Activated T-cell treated with anti-CD3 and anti-CD28 coated beads, Interleukin-2, amount 50 U/mL, for 1 hour (primary cell): Measurements from ENCODE around the gene DIAPH2.
"Not testable (repeated sequence)": the region's sequence is repeated elsewhere in the genome, so short reads cannot be mapped to it uniquely, and the experiment has no call there.

Source experiments
- DNase-seq: peaks from one replicate; pipeline ENCODE4 v3.0.0-alpha.2; 2020

Gene DIAPH2

DNA sequence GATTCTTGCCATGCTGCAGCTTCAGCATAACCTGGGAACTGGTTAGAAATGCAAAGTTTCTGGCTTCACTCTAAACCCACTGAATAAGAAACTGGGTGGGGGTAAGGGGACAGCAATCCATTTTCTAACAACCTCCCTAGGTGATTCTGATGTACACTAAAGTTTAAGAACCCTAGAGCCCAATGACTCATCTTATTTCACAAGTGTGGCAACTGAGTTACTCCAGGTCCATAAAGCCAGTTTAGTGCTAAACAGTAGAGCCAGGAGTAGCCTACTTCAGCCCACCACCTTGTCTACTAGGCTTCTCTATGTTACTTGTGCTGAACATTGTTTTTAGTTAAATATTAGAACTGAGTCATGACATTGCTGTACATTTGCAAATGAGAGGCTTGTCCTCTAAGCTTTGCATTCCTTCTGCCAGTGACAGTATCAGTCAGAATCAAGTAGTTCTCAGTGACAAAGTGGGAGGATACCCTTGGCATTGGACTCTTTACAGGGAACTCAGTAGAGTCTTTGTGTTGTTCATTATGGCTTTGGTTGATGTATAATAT is 717.0 kb downstream of the DIAPH2 start:
- no peak for DNase-seq

DNA sequence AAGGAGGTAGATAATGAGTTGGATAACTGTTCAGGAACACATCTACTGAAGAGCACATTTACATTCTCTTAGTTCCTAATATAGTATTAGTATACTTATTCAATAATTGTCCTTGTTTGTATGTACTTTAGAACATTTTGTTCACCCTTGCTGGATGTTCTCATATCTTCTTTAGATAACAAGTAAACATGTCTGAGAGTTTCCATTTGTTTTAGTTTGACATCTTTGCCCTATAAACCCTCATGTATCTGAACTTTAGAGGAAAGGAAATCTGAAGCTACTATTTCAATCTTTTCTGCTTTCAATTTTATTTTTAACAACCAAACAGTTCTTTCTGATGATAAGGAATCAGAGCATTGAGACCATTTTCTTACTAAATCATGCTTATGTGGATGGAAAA is 717.7 kb downstream of the DIAPH2 start:
- no peak for DNase-seq

DNA sequence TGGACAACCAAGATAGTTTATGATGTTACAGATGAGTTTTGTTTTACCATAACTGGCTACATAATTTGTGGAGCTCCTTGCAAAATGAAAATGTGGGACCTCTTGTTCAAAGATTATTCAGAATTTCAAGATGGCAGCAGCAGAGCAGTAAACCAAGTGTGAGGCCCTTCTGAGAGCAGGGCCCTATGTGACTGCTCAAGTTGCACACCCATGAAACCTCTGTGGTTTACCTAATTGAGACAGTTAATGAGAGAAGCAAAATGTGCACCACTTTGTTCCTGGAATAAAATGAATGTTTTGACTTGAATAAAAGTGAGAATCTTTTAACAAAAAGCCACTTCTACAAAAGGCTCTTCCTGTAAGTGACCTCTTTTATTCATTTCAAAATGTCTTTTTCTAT is 718.3 kb downstream of the DIAPH2 start:
- DNase-seq: no peak

DNA sequence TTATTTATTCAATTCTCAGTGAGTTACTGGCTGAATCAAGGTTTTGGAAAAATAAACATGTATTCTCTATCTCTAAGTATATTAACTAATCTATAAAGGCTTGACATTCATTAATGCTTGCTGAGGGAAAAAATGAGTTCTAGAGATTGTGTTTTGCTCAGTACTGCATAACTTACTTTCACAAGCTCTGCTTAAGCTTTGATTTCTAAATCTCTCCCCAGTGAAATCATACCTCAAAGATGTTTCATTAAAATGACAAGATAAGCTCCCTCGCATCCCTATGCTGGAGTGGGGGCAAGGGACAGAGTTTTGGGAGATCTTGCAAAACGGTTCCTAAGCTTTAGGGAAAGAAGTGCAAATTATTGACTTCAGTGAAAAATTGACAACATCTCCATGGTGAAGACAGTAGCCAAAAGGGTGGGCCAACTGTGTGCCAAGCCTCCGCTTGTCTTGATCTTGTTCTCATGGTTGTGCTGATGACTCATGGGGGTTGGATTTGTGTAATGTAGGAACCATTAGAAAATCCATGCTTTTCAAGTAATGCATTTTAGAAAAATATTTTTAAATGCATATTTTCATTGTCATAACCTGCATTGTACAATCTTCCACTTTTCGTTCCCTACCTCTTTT is 720.5 kb downstream of the DIAPH2 start:
- DNase-seq: no peak

DNA sequence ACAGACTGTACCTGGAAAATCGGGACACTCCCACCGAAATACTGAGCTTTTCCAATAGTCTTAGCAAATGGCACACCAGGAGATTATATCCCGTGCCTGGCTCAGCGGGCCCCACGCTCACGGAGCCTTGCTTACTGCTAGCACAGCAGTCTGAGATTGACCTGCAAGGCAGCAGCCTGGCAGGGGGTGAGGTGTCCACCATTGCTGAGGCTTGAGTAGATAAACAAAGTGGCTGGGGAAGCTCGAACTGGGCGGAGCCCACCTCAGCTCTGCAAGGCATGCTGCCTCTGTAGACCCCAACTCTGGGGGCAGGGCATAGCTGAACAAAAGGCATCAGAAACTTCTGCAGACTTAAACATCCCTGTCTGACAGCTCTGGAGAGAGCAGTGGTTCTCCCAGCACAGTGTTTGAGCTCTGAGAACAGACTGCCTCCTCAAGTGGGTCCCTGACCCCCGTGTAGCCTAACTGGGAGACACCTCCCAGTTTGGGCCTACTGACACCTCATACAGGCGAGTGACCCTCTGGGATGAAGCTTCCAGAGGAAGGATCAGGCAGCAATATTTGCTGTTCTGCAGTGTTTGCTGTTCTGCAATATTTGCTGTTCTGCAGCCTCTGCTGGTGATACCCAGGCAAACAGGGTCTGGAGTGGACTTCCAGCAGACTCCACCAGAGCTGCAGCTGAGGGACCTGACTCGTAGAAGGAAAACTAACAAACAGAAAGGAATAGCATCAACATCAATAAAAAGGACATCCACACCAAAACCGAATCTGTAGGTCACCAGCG is 725.2 kb downstream of the DIAPH2 start:
- not testable (repeated sequence) for DNase-seq

DNA sequence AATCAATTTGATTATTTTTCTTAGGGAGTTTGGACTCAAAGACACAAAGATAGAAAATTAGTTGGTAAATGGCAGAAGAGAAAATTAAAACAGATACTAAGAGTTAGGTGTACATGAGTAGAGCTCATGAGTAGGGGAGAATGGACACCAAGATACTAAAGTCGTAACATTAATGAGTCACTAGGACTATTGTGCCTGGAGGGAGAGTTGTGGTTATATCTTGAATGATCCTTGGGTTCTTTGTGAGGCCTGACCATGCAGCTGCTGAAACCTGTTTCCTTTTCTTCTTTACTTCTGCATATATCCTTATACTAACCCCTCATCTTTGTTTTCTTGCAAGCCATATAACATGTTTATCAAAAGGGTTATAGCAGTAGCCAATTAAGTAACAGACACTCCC is 731.8 kb downstream of the DIAPH2 start:
- DNase-seq: no peak

DNA sequence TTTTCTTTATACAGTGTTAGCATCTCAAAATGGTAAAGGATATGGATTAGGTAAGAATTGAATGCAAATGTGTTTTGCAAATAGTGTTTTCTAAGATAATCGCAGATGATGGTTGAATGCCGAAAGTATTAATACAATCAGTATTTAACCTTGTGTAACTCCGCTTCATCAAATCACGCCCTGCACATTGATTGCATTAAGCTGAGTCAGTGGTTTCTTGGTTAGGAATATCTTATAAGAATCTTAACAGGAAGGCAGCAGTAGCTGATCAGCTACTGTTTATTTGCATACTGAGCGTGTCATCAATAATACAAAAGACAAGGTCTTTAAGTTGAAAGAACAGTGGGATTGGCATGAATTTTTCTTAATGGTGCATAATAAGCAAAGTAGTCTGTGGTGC is 744.5 kb downstream of the DIAPH2 start:
- DNase-seq: no peak

DNA sequence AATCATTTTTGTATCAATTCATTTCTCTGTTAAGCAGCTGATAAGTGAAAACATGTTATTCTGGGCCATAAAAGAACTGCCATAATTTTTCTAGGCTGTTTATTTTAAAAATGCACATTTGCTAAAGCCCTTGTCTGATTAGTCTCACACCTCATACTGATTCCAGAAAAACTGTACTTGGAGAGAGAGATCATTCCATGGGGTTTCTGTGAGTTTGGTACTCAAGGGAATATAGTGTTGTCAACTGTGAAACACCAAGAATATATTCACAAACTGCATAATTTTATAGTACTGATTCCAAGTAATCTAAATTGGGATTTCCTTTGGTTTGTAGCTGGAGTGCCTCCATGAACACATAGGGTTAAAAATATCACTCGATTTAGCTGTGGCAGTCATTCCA is 746.6 kb downstream of the DIAPH2 start:
- DNase-seq: no peak

DNA sequence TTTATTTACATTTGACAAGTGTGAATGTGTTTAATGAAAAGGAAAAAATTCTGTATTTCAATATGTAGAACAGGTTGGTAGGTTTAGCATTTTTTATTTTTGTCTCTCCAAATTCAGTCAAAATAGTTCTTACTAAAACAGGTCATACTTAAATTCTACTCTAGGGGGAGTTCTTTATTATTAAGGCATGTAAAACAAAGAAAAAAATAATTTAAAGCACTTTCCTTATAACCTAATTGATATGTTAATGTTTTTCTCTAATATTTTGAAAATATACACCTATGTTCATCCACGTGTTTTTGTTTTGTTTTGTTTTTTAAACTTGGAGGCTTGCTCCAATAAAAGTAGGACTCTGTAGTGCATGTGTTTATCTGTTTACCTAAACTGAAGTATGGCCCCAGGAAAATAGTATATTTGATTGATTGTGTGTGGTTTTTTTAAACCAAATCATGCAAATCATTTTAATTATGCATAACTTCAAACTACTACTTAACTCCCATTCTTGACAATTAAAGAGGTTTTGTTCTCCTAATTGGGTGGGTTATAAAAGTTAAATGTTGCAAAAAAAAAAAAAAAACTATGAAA is 761.7 kb downstream of the DIAPH2 start:
- no peak for DNase-seq

DNA sequence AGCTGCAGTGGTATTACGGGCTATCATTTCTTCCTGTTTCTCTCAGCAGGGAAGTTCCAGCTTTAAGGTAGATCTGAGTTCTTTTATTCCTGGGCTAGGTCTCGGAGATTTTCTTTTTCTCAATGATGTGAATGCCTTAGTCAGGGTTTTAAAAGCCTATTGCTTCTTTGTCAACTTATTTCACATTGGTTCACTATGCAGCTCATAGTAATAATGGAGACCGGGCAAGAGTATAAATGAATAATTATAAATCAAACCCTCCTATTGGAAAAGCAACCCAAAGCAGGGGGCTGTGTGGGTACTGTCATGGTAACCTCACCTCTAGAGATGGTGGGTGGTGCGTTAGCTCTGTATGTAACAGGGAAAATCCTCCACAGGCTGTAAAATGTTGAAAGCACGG is 762.7 kb downstream of the DIAPH2 start:
- no peak for DNase-seq

DNA sequence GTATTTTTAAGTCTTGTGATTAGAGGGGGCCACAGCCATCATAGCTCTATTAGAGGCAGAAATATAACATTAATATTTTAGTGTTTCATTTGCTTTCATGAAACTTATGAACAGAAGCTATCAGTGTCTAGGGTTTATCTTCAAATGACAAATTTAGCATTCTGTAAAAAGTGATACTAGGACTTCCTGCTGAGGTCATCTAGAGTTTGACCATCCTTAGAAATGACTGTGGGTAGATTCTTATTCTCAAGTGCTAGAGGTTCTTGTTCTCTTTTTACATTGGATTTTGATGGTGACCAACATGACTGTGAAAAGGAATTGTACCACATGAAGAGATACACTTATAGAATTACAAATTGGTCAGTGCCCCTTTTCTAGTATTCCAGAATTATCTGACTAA is 767.6 kb downstream of the DIAPH2 start:
- no peak for DNase-seq

DNA sequence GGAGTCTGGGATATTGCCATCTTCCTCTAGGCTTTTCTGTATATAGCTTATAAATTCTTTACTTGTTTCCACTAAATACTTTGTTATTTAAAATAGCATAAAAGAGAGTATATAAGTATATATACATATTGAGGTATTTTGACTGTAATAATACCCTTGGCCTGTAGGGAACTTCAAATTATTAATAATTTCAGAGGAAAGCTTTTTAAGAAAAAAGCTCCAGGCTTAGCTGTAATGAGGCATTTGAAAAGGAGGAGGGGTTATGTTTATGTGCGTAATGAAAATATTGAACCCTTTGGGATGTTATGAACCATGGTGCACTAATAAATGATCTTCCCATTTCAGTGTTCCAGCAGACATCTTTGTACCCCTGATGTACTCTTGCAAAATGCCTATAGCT is 777.1 kb downstream of the DIAPH2 start:
- DNase-seq: no peak

DNA sequence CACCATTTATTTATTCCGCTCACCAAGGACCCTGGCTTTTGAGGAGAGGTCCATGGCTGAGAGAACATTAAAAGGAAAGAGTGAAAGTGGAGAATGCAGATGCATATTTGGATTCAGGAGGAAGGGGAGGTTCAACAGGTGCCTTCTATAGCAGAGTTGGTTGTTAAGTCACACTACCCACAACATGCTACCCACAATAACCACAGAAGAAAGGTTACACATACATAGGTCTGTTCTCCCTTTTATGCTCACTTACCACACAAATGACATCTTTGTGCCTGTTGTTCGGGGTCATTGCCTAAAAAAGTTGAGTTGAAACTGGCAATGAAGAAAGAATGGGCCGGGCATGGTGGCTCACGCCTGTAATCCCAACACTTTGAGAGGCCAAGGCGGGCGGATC is 786.4 kb downstream of the DIAPH2 start:
- DNase-seq: no peak

DNA sequence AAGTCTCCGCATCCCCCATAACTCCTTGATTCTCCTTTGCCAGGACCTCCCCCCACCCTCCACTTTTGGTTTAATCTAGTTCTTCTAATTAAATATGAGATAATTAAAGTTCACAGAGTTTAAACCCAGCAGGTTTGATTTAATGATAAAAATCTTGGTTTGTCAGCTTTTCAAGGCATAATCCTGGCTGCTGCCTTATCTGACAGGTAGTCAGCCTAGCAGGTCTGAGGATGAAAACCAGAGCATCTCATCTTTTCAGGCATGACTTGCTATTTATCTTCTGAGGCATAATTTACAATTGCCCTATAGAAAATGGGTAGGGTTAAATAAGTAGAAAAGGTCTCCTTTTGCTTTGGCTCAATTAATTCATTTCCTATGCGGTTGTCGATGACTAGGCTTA is 790.3 kb downstream of the DIAPH2 start:
- no peak for DNase-seq

DNA sequence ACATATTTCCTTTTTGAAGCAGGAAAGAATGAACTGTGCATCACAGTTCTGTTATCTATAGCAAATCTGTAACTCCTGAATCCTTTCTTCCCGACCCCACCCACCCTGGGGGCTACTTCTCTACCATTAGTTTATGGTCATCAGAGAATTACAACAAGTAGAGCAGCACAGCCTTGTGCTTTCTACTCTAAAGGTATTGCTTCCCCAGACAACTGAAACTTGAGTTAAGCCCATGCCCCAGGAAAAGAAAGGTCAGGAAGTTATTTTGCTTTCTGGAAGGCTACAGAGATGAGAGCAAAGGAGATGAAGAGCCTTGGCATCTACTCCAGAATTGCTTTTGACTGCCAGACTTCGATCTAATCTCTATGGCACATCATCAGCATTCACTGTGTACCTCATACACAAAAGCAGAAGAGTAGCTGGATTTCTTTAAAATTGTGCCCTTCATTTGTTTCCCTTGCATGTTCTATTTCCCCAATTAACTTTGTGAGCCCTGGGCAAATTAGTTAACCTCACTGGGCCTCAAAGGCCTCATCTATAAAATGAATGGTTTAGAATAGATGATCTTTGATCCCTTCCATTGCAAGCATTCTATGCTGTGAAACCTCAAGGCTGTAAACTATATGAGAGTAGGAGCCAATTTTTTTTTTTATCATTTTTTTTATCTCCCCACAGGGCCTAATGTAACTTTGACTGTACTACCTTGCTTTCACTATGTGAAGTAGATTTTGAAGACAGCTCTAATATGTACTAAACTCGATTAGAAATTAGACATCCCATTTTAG is 794.7 kb downstream of the DIAPH2 start:
- DNase-seq: no peak

DNA sequence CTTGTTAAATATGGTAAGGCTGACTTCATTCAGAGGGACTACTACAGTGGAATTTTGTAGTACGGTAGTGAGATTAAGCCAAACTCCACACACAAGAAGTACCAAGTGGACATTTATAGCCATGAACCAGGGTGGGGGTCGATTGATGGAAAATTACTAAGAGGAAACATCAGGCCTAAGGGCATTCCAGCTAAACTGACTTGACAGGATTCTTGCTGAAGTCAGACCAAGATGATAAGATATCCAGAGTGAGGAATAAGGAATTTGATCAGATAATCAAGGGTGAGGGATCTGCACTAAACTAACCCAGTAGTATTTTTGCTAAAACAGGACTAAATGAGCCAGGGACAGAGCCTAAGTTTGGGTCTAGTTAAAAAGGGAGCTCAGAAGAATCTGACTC is 796.6 kb downstream of the DIAPH2 start:
- DNase-seq: no peak

DNA sequence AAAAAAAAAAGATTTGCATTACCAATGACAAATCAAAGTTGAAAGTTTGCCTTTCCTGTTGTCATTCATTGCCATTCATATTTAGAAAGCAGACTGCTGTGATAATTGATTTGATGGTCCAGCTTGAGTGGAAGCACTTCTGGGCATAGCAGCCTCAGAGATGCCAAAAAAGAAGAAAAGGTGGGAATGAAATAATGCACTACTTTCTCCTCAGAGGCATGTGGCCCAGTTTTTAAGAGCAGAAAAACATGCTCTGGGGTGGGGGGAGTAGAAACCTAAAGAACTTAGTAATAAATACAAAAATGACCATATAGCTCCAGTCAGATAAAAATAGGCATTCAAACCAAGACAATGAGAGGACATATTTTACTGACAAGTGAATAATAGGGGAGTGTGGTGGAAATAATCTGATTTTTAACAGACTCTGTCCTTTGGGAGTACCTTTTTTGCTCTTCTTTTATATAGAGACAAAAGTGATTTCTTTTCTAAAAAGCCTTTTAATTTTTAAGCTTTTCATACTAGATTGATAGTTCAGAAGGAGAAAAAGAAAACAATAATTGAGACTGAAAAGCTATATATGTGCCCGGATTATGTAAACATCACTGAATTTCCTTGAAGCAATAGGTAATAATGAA is 798.1 kb downstream of the DIAPH2 start:
- no peak for DNase-seq

DNA sequence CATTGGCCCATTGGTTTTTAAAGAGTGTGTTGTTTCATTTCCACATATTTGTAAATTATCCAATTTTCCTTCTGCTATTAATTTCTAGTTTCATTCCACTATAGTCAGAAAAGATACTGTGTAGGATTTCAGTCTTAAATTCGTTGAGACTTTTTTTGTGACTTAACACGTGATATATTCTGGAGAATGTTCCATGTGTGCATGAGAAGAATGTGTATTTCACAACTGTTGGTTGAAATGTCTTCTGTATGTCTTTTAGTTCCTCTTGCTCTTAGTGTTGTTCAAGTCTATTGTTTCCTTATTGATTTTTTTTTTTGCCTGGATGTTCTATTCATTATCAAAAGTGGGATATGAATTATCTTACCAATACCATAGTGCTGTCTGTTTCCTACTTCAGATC is 806.0 kb downstream of the DIAPH2 start:
- no peak for DNase-seq

DNA sequence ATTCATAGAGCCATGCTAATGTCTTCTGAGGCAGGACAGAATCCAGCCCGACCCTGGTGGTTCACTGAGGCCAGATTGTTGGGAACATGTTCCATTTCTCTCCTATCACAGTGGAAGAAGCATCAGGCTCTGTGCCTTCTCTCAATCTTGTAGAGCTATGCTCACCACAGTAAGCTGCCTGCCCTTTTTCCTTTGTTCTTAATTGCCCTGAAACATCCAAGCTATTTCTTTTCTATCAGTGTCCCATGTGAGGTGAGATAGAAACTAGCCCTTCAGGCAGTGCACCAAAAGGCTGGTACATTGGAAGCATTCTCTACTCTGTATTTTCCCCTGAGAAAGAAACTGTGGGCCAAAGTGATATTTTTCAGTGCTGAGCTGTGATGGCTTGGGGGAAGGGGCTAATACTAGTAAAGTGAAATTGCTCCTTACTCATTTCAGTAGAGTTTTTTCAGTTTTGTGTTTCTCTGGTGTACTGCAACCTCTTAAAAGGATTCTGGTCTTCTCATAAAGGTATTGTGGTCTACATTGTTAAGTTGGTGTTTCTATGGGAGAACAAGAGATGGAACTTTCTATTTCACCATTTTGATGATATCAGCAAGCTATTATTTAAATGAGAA is 810.2 kb downstream of the DIAPH2 start:
- no peak for DNase-seq

DNA sequence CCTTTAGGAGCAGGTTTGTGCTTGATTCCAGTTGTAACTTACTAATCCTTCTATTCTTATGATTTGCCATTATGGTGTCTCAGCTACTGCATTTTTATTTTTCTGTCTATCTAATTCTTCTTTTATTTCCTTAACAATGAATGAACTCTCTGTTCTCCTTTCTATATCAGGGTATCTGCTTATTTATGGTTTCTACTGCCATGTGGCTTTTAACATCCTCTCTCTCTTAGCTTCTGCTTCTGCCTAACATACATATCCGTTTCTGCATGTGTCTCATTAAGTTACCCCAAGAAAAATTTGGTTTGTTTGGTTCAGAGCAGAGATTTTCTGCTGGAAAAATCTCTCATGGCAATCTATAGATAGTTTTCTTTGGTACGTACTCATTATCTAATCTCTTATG is 813.5 kb downstream of the DIAPH2 start:
- DNase-seq: no peak

DNA sequence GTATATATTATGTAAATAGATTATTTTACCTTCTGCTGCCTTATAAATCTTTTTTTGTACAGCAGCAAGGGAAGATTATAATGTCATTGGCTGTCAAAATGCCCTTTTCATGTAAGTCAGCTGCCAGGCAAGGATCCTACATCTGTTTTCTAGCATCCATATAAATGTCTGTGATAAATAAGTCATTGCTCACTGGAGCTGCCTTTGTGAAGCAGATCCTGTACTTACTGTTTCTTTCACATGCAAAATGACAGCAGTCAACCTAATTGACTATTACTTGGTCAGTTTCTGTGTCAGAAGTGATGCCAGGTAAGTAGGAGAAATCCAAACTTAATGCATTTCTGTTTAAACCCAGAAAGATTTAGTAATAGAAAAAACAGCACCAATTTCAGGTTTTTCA is 819.8 kb downstream of the DIAPH2 start:
- DNase-seq: no peak

DNA sequence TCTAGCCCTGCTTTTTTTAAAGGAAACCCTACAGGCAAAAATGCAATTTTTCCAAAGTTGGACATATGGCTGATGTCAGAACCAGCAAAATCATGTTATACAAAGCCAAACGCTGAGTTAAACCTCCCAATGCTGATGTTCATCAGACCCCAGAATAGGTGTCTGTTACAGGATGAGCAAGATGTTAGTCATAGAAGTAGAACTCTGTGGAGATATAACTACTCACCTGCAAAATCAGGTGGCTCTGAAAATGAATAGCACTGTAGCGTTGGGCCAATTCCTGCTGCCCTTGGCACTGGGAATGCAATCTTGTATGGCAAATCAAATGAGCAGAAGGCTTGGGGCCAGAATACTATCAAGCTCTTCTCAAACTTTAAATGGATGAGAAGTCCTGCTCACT is 833.1 kb downstream of the DIAPH2 start:
- DNase-seq: no peak
